Endothelial cell of umbilical vein (primary cell): ENCODE data around the gene PCDHGA2.

ENCODE experiments used
- FOS ChIP-seq: IDR thresholded peaks from 2 replicates; pipeline ENCODE4 v1.6.1; 2011; ENCODE audit warnings: mild to moderate bottlenecking, low read length, moderate library complexity, borderline replicate concordance; ENCODE audit not compliant: insufficient read depth
- GATA2 ChIP-seq: IDR thresholded peaks from 2 replicates; pipeline ENCODE4 v1.7.0; 2011; ENCODE audit warnings: low read depth, mild to moderate bottlenecking, moderate library complexity, mixed read lengths, low read length; ENCODE audit not compliant: insufficient read length, insufficient read depth
- JUN ChIP-seq: IDR thresholded peaks from 2 replicates; pipeline ENCODE4 v1.6.1; 2011; ENCODE audit warnings: borderline replicate concordance, low read depth; ENCODE audit not compliant: insufficient read length, insufficient read depth
- POLR2A ChIP-seq: IDR thresholded peaks from 2 replicates; pipeline ENCODE4 v1.6.1; 2012; ENCODE audit warnings: low read depth, mild to moderate bottlenecking, control low read depth, low read length
- TF ChIP-seq, protein P1 (sequence below), 2 donors: IDR thresholded peaks; 1 replicate in 1 of 2; 2 replicates in 1 of 2; pipeline ENCODE4 v1.5.1; 2011; ENCODE audit warnings: low read length in 2 of 2, mild to moderate bottlenecking in 2 of 2, moderate library complexity in 2 of 2, control low read depth in 1 of 2, inconsistent platforms in 1 of 2, low read depth in 1 of 2; ENCODE audit not compliant: insufficient read depth in 1 of 2; ENCODE audit errors: extremely low read depth in 1 of 2
- TF ChIP-seq, protein P2 (sequence below): IDR thresholded peaks from 2 replicates; pipeline ENCODE4 v1.6.1; 2011; ENCODE audit not compliant: insufficient read depth, insufficient read length

- TF ChIP-seq, protein P1, sequence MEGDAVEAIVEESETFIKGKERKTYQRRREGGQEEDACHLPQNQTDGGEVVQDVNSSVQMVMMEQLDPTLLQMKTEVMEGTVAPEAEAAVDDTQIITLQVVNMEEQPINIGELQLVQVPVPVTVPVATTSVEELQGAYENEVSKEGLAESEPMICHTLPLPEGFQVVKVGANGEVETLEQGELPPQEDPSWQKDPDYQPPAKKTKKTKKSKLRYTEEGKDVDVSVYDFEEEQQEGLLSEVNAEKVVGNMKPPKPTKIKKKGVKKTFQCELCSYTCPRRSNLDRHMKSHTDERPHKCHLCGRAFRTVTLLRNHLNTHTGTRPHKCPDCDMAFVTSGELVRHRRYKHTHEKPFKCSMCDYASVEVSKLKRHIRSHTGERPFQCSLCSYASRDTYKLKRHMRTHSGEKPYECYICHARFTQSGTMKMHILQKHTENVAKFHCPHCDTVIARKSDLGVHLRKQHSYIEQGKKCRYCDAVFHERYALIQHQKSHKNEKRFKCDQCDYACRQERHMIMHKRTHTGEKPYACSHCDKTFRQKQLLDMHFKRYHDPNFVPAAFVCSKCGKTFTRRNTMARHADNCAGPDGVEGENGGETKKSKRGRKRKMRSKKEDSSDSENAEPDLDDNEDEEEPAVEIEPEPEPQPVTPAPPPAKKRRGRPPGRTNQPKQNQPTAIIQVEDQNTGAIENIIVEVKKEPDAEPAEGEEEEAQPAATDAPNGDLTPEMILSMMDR (IDR thresholded peaks at IDR 0.05; ENCODE audit: extremely low read depth in 1 of 2, insufficient read depth in 1 of 2, low read depth in 1 of 2, low read length in 2 of 2): no peak
- TF ChIP-seq FOS: no peak
- TF ChIP-seq POLR2A: no peak
- no peak for TF ChIP-seq GATA2
- TF ChIP-seq JUN: no peak
- TF ChIP-seq, protein P2, sequence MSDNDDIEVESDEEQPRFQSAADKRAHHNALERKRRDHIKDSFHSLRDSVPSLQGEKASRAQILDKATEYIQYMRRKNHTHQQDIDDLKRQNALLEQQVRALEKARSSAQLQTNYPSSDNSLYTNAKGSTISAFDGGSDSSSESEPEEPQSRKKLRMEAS: no peak
Observed at GRCh38 chr5:141328231-141328630, 10.3 kb upstream of the PCDHGA2 start.
